Vagina (tissue), 2 donors: Measurements from ENCODE around the gene RASSF1.

ENCODE experiments used
- CTCF ChIP-seq, 3 experiments: fragments of 450-650 bp in 2 of 3; fragments of 200-600 bp in 1 of 3; sonication (generic) in 1 of 3; IDR thresholded peaks; one replicate each; pipeline ENCODE4 v1.5.1; 2017 to 2019; ENCODE audit warnings: antibody characterized with exemption in 3 of 3, mild to moderate bottlenecking in 2 of 3, moderate library complexity in 2 of 3
- POLR2AphosphoS5 ChIP-seq, 2 donors: sonication (generic); formaldehyde crosslinking; IDR thresholded peaks; one replicate each; pipeline ENCODE4 v1.9.0; 2017; ENCODE audit warnings: antibody characterized with exemption in 2 of 2, mild to moderate bottlenecking in 2 of 2, low read depth in 1 of 2; ENCODE audit not compliant: insufficient read depth in 1 of 2

GRCh38 chr3:50350527-50351322 is 10.1 kb upstream of the RASSF1 start, which contains the start of the genes CYB561D2 and NPRL2:
- no peak for TF ChIP-seq CTCF (IDR thresholded peaks at IDR 0.05)
- peak; percentile 97 for TF ChIP-seq POLR2AphosphoS5 (IDR thresholded peaks at IDR 0.05; ENCODE audit: insufficient read depth in 1 of 2, low read depth in 1 of 2)
